HepG2 (cell line): Measurements from ENCODE around the gene STOML1. TPM values are rescaled to one million over a fixed set of nuclear protein-coding genes. Genes with fewer than 3 reads are reported as not detected.

Experiments
- ARID4A ChIP-seq: sonication (generic); formaldehyde crosslinking; IDR thresholded peaks from 2 replicates; pipeline ENCODE4 v1.5.0; 2020; ENCODE audit warnings: mild to moderate bottlenecking, missing genetic modification reagents, borderline replicate concordance
- E2F2 ChIP-seq: sonication (generic); formaldehyde crosslinking; IDR thresholded peaks from 2 replicates; pipeline ENCODE4 v1.4.0; 2020; ENCODE audit warnings: missing genetic modification reagents, borderline replicate concordance
- MED1 ChIP-seq: sonication (generic); formaldehyde crosslinking; IDR thresholded peaks from 2 replicates; pipeline ENCODE4 v1.4.0; 2020; ENCODE audit warnings: missing genetic modification reagents
- MNT ChIP-seq: fragments of 450-650 bp; IDR thresholded peaks from 2 replicates; pipeline ENCODE4 v1.6.1; 2016
- RXRA ChIP-seq: sonication (generic); formaldehyde crosslinking; IDR thresholded peaks from 2 replicates; pipeline ENCODE4 v1.5.1; 2020; ENCODE audit warnings: missing genetic modification reagents
- SNRNP70 ChIP-seq: fragments of 200-400 bp; formaldehyde crosslinking; IDR thresholded peaks from 2 replicates; pipeline ENCODE4 v1.6.1; 2017; ENCODE audit warnings: mild to moderate bottlenecking, low read depth, low read length, moderate library complexity
- TBX2 ChIP-seq: sonication (generic); formaldehyde crosslinking; IDR thresholded peaks from 2 replicates; pipeline ENCODE4 v1.5.0; 2020; ENCODE audit warnings: missing genetic modification reagents, mild to moderate bottlenecking, borderline replicate concordance
- TSC22D2 ChIP-seq: sonication (generic); formaldehyde crosslinking; IDR thresholded peaks from 2 replicates; pipeline ENCODE4 v1.5.1; 2020; ENCODE audit warnings: missing genetic modification reagents, mild to moderate bottlenecking, borderline replicate concordance
- YY1 ChIP-seq: IDR thresholded peaks from 2 replicates; pipeline ENCODE4 v1.6.1; 2011; ENCODE audit warnings: low read length, low read depth, moderate library complexity, mild to moderate bottlenecking; ENCODE audit not compliant: insufficient read depth, insufficient replicate concordance
- ZBTB33 ChIP-seq: sonication (generic); formaldehyde crosslinking; IDR thresholded peaks from 2 replicates; pipeline ENCODE4 v1.4.0; 2020; ENCODE audit warnings: missing genetic modification reagents
- ZGPAT ChIP-seq: IDR thresholded peaks from 2 replicates; pipeline ENCODE4 v1.6.1; 2016; ENCODE audit warnings: mild to moderate bottlenecking
- ZNF331 ChIP-seq: sonication (generic); formaldehyde crosslinking; IDR thresholded peaks from 2 replicates; pipeline ENCODE4 v1.4.0; 2020; ENCODE audit warnings: missing genetic modification reagents
- ZNF451 ChIP-seq: sonication (generic); formaldehyde crosslinking; IDR thresholded peaks from 2 replicates; pipeline ENCODE4 v1.5.0; 2020; ENCODE audit warnings: mild to moderate bottlenecking, missing genetic modification reagents
- ZNF503 ChIP-seq: sonication (generic); formaldehyde crosslinking; IDR thresholded peaks from 2 replicates; pipeline ENCODE4 v1.4.0; 2020; ENCODE audit warnings: missing genetic modification reagents
- ZNF776 ChIP-seq: sonication (generic); formaldehyde crosslinking; IDR thresholded peaks from 2 replicates; pipeline ENCODE4 v1.4.0; 2020; ENCODE audit warnings: mild to moderate bottlenecking, missing genetic modification reagents
- polyA plus RNA-seq, 8 experiments: library from polyadenylated mRNA; depleted of rRNA in 3 of 8; stranded (reverse) in 7 of 8; unstranded in 1 of 8; fragments of >200 nt; fragmentation: Illumina TruSeq in 4 of 8; extraction: Trizol in 4 of 8; gene quantifications; 2 replicates each; pipeline versions ENCODE4 v1.2.1 to v1.2.3, GENCODE V29; 2011 to 2016; ENCODE audit warnings: low read depth in 4 of 8, missing spikeins in 1 of 8, mixed read lengths in 1 of 8; ENCODE audit not compliant: insufficient read depth in 1 of 8
- total RNA-seq, 5 experiments: library from RNA; depleted of rRNA; stranded (reverse); fragments of >200 nt; fragmentation: Illumina TruSeq; extraction: Trizol; gene quantifications; 2 replicates each; pipeline ENCODE4 v1.2.3, GENCODE V29; 2016; ENCODE audit warnings: low read depth in 1 of 5

Gene STOML1
- total and polyA plus RNA-seq, 2 of the 13 experiments (the other 11 are each of a cell fraction or from before 2014, with no cell fraction given) = 3.5 to 3.7 TPM

GRCh38 chr15:73991726-73992593 is at the start of gene STOML1 (continued):
- peak; percentile 58 for TF ChIP-seq RXRA (CRISPR knock-in tag)
- TF ChIP-seq ZNF776 (CRISPR knock-in tag) = no peak
- TF ChIP-seq ZNF331 (CRISPR knock-in tag) = peak; percentile 64; the same call in 1 of the 2 replicates
- TF ChIP-seq YY1 = peak; percentile 83
- peak; percentile 70; the same call in 1 of the 2 replicates for TF ChIP-seq ZGPAT
- no peak for TF ChIP-seq SNRNP70
- TF ChIP-seq ZNF503 = no peak
- peak; percentile 51; the same call in 1 of the 2 replicates for TF ChIP-seq MED1 (CRISPR knock-in tag)
- peak; percentile 47; the same call in 1 of the 2 replicates for TF ChIP-seq TBX2 (CRISPR knock-in tag)
- TF ChIP-seq ARID4A = peak; percentile 90; the same call in 1 of the 2 replicates
- TF ChIP-seq MNT = 0 out of 2 replicates have a peak, but pooled peaks have one; percentile 22
- TF ChIP-seq ZNF451 (CRISPR knock-in tag) = no peak
- TF ChIP-seq ZBTB33 (CRISPR knock-in tag) = no peak
- TF ChIP-seq E2F2 (CRISPR knock-in tag) = no peak
- 0 out of 2 replicates have a peak, but pooled peaks have one; percentile 29 for TF ChIP-seq TSC22D2
